Testis (tissue), 2 donors: Measurements from ENCODE around the gene FOXO6.

Experiments
- CTCF ChIP-seq, 3 experiments: fragments of 450-650 bp in 2 of 3; fragments of 200-600 bp in 1 of 3; sonication (generic) in 1 of 3; IDR thresholded peaks; one replicate each; pipeline ENCODE4 v1.5.1; 2016 to 2019; ENCODE audit warnings: antibody characterized with exemption in 3 of 3, mild to moderate bottlenecking in 2 of 3, moderate library complexity in 1 of 3
- POLR2A ChIP-seq: fragments of 450-650 bp; IDR thresholded peaks from one replicate; pipeline ENCODE4 v1.6.1; 2017; ENCODE audit warnings: antibody characterized with exemption, mild to moderate bottlenecking, moderate library complexity

- TF ChIP-seq POLR2A (no peak), CTCF (IDR thresholded peaks at IDR 0.05) (no peak)
Measured at GRCh38 chr1:41416081-41416480, 54.8 kb downstream of the FOXO6 start.
